CD4-positive, alpha-beta T cell treated with Interleukin-2 at 100 ng/mL for 4 hours (primary cell): ENCODE data around the gene NXPE2.

Experiments
- DNase-seq: peaks from one replicate; pipeline ENCODE4 v3.0.0-alpha.2; 2020; ENCODE audit warnings: low spot score

The NXPE2 gene

DNA sequence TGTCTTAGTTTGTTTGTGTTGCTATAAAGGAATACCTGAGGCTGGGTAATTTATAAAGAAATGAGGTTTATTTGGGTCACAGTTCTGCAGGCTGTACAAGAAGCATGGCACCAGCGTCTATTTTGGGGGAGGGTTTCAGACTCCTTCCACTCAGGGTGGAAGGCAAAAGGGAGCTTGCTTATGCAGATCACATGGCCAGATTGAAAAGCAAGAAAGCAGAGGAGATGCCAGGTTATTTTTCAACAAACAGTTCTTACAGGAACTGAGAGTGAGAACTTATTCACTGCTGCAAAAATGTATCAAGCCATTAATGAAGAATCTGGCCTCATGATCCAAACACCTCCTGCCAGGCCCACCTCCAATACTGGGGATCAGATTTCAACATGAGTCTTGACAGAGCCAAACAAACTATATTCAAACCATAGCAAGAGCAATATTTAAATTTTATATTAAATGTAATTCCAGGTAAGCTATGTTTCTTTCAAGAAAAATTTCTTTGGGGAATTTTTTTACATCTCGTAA, 66.9 kb downstream of the NXPE2 start:
- no peak for DNase-seq

DNA sequence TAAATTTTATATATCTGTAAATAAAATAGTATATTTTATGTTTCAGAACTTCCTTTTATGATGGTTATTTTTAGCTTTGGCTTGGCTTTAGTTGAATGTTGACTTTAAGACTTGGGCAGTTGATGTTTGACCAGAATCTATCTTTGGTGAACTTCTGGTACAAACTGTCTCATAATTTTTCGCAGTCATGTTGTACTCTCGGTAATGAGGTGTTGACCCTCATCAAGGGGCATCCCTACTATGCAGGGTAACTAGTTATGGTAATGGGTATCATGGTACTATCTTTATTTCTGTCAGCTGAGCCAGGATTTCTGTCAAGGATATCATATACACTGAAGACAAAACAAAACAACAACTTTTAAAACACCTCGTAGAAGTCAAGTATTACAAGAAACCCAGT, 67.7 kb downstream of the NXPE2 start:
- no peak for DNase-seq
